HG03108 (cell line): ENCODE measurements around the gene KCNMA1.

ENCODE experiments used
- ATAC-seq: cut with Tn5 transposase; IDR thresholded peaks from one replicate; pipeline ENCODE4 v1.9.1; 2021; ENCODE audit warnings: moderate library complexity; ENCODE audit not compliant: unreplicated experiment

KCNMA1 gene

GRCh38 chr10:77635402-77636227 lies 2.0 kb downstream of the KCNMA1 start:
- no peak for ATAC-seq

- no peak for ATAC-seq
Observed at GRCh38 chr10:77634939-77635338, 2.7 kb downstream of the KCNMA1 start.

- ATAC-seq = no peak
Observed at GRCh38 chr10:77633376-77633775, 4.2 kb downstream of the KCNMA1 start.

- ATAC-seq = no peak
Observed at GRCh38 chr10:77631241-77631640, 6.4 kb downstream of the KCNMA1 start.

- ATAC-seq = no peak
Observed at GRCh38 chr10:77630507-77630848, 7.1 kb downstream of the KCNMA1 start.

GRCh38 chr10:77629775-77630506 lies 7.7 kb downstream of the KCNMA1 start:
- ATAC-seq = no peak

- ATAC-seq = no peak
Observed at GRCh38 chr10:77628906-77629730, 8.5 kb downstream of the KCNMA1 start.

GRCh38 chr10:77626266-77626935 lies 11.2 kb downstream of the KCNMA1 start:
- no peak for ATAC-seq

- ATAC-seq = no peak
Observed at GRCh38 chr10:77625379-77625778, 12.2 kb downstream of the KCNMA1 start.

- ATAC-seq = peak; percentile 58
Observed at GRCh38 chr10:77622889-77623291, 14.7 kb downstream of the KCNMA1 start.

GRCh38 chr10:77620731-77621130 lies 16.9 kb downstream of the KCNMA1 start:
- ATAC-seq = no peak

GRCh38 chr10:77619964-77620703 lies 17.5 kb downstream of the KCNMA1 start:
- ATAC-seq = no peak

GRCh38 chr10:77618117-77618516 lies 19.5 kb downstream of the KCNMA1 start:
- ATAC-seq = no peak

- ATAC-seq = no peak
Observed at GRCh38 chr10:77616766-77617165, 20.8 kb downstream of the KCNMA1 start.

- no peak for ATAC-seq
Observed at GRCh38 chr10:77614778-77615625, 22.6 kb downstream of the KCNMA1 start.

GRCh38 chr10:77613476-77614130 lies 24.0 kb downstream of the KCNMA1 start:
- ATAC-seq = no peak

GRCh38 chr10:77611670-77612069 lies 25.9 kb downstream of the KCNMA1 start:
- no peak for ATAC-seq

- no peak for ATAC-seq
Observed at GRCh38 chr10:77611221-77611620, 26.4 kb downstream of the KCNMA1 start.

GRCh38 chr10:77609781-77610272 lies 27.8 kb downstream of the KCNMA1 start:
- no peak for ATAC-seq
